Fibroblast of skin of back (primary cell): Measurements from ENCODE around the gene MTMR1.

Source experiments
- DNase-seq: peaks from one replicate; pipeline ENCODE4 v3.0.0-alpha.2; 2013

Gene MTMR1

DNA sequence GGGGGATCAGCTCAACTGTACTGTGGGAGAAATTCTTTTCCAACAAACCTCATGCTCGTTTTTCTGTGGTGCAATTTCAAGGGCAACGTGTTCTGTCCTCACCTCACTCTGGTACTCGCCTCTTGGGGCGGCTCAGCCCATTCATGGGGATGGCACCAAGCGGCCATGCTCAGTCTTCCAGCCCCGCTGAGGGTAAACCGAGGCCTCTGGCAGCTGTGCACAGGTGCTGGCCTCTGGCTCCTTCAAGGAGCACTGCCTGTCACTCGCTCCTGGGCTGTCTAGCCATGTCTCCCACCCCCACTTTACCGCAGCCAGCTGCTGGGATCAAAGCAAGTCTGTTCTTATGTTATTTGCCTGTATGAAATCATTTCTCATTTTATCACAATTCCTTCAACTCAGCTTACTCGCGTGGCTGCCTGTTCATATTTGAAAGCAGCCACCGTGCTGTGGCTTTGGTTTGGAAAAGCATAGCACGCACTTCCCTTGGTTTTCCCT, 70.2 kb downstream of the MTMR1 start:
- no peak for DNase-seq

DNA sequence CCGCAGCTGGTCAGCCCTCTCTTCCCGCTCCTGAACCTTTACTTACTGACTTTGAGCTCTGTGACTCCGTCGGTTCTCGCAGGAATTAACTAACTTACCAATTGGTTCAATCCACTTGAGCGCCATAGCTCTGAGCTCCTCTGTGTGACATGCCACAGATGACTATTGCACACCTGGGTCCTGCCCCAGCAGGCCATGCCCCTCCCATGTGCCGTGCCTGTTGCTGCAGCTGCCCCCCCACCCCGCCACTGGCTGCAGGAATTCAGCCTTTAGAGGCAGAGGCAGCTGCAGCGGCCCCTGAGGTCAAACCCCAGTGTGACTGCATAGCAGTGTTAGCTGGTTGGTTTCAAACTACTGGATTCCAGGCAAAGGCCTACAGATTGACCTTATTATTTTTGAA, 70.6 kb downstream of the MTMR1 start:
- no peak for DNase-seq

DNA sequence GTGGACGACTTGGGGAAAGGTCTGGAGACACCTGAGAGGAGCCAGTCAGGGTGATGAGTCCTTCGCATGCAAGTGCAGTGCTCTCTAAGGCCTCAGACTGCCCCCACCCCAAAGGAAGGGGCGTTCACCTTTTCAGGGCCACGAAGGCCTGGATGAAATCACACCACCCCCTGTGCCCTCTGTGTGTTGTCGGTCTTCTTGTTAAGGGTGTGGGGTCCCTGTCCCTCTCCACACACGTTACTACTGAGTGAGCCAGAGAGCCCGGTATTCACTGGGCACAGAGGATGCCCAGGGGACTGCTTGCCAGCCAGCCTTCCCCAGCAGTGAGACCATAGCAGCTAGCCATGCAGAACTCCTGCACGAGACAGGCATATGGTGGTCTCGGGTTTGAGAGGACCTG, 72.0 kb downstream of the MTMR1 start:
- no peak for DNase-seq

GRCh38 chrX:150765782-150766350, 72.7 kb downstream of the MTMR1 start:
- no peak for DNase-seq

GRCh38 chrX:150766351-150767044, 73.3 kb downstream of the MTMR1 start:
- DNase-seq, result no peak

- DNase-seq, result peak; percentile 8
Measured at GRCh38 chrX:150767045-150767395, 73.8 kb downstream of the MTMR1 start.

DNA sequence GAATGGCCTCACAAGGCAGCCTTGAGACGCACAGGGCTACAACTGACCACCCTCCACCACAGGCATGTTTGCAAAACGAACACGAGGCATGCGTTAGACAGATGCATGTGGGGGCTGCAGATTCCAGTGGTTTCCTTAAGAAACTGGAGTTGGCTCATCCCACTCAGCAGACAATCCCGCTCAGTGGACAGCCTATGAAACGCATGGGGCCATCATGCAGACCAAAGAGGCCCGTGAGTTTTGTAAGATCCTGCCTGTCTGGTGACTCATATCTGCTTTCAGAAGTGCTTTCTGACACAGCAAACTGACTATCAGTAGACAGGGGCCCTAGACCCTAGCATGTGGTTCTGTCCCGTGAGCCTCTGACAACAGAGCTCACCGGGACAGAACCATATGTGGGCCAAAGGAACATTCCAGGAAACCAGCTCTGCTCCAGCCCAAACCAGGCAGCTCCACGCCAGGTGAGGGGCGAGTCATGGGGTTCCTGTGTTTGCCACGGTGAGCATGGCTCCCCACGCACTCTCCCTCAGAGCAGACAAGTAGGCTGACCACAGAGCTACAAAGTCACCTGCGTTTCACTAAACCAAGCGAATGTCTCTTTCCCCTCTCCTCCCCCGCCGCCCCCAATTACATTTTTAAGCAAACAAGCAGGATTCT, 74.4 kb downstream of the MTMR1 start:
- peak; percentile 74 for DNase-seq

DNA sequence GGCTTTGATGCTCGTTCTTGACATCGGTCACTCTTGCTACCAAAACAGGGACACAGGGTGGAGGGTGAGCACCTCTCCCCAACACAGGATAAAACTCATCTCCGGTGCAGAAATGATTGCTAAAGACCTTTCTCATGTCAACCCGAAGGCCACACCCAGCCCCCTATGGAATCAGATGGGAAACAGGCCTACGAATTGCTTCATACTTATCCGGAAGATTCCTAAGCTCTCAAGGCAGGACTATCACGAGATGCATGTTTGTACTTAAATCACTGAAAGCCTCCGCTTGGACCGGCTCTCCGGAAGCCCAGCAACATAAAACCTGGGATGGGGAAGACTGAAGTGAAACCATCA, 74.9 kb downstream of the MTMR1 start:
- no peak for DNase-seq

- DNase-seq, result no peak
Measured at GRCh38 chrX:150768580-150769190, 75.5 kb downstream of the MTMR1 start.

- no peak for DNase-seq
Measured at GRCh38 chrX:150769408-150769807, 76.2 kb downstream of the MTMR1 start.

- DNase-seq, result no peak
Measured at GRCh38 chrX:150770623-150771022, 77.4 kb downstream of the MTMR1 start.

GRCh38 chrX:150771116-150771515, 77.9 kb downstream of the MTMR1 start:
- DNase-seq, result no peak

GRCh38 chrX:150772150-150772970, 79.2 kb downstream of the MTMR1 start:
- DNase-seq, result peak; percentile 59

DNA sequence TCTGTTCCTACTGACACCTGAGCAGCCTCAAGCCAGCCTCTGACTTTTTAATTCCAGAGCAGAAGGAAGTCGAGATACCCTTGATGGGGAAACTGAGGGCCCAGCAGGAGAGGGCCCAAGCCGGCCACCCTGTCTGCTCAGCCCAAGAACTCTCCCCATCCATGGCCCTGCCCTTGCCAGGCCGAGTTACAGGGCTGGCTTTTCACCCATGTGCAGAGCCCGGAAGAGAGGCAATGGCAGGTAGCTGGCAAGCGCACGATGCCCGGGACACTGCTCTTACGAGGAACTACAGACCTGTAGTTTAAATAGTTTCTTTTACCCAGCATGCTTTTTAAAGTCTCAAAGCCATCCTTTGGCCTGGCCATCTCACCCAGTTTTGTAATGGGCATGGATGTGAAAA, 79.9 kb downstream of the MTMR1 start:
- DNase-seq, result no peak

DNA sequence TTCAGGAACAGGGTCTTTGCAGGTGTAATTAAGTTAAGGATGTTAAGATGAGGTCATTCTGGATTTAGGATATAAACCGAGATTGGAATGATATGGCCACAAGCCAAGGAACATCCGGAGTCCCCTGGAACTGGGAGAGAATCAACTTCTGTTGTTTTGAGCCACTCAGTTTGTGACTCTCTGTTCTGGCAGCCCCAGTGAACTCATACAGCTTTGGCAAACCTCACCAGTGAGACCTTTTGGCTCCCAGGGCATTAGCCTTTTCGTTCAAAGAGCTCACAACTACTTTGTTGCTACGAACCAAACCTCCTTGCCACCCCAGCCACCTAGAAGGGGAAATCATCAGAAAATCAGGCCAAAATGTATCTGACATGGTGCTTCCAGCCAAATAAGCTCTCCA, 80.4 kb downstream of the MTMR1 start:
- DNase-seq, result no peak

DNA sequence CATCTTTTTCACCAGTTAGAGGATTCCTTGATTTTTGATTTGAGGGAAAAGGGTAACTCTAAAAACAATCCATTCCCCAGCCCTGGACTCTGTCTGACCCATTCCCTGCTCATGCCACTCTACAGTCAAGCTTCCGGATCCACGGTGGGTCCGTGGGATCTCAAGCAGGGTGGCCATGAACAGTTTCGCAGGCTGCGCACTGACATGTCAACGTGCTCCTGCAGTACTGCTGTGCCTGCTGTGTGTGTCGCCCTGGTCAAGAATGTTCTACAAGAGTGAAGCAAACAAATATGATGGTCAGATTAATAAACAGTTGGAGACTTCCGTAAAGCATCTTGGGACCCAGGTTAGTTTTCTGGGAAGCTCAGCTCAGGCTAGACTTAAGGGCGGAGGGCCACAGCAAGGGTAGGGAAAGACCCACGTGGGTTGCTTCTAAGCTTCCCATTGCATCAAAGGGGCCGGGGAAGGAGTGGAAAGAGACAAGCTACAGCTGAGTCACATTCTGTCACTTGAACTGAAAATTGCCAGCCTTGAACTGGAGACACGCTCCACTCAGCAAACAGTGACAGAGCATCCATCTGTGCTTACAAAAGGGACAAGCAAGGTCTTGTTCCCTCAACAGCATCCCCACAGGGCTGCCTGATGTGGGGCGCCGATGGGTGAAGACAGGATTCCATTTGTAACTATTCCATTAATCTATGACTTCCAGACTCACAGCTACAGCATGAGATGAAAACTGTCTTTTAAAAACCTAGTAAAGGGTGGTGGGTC, 81.8 kb downstream of the MTMR1 start:
- DNase-seq, result no peak

- no peak for DNase-seq
Measured at GRCh38 chrX:150775569-150776350, 82.6 kb downstream of the MTMR1 start.

DNA sequence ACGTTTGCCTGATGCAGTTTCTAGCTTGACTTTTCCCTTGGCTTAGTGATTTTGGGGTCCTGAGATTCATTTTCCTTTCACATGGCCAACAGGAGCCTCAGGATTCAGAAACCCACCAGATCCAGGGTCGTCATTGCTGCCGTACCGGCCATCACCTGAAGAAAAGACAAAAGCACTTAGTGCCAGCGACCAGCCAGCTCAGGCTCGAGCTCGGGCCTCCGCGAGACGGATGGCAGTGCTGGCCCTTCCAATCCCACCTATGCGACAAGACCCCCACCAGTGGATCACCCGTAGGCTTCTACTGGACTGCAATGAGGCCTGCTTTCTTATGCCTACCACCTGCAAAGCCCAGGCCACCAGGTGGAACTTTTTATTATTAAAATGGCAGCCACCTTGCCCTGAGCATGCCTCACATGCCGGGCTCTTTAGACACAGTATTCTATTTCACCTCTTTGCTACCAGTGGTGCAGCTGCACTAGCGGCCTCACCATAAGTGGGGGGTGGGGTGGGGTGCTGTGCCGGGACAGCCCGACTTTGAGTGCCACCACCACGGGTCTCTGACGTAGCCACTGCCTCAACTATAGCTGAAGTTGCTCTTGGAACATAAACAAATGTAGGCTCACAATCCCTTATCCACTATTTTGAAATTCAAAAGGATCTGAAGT, 84.3 kb downstream of the MTMR1 start:
- no peak for DNase-seq

DNA sequence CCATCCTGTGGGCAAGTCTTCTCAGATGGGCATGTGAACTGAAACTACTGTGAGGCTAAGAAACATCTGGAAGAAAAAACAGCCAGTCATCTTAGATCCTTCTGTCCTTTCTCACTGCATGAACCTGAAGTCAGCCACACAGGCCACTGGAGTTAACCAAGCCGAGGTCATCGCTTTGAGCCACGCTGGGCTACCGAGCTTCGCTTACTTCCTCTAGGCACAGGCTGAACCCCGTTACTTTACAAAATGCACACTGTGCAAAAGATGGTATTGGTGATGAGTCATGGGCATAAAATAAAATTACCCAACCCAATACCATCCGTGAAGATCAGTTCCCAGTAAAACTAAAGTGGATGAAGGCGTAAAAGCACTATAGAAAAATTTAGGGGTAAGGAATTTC, 86.2 kb downstream of the MTMR1 start:
- no peak for DNase-seq

DNA sequence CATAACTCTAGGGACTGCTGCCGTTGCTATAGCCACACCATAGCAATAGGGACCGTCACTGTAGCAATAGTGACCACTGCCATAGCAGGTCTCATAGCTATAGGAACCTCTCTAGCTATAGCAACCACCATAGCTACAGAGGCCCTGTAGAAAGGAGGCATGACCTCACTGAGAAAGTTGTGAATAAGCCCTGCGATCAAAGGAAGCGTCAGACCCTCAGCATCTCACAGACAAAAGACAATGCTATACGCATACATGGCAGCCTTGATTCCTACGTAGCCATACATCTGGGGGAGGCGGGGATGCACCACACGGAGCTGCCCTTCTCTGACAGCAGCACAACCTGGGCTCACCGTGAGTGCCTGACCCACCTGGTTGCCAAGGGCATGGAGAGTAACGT, 88.5 kb downstream of the MTMR1 start:
- no peak for DNase-seq

- DNase-seq, result no peak
Measured at GRCh38 chrX:150790021-150790420, 96.8 kb downstream of the MTMR1 start.
